Liver (tissue), 9 donors: Measurements from ENCODE around the gene LGALS9. TPM values are rescaled to one million over a fixed set of nuclear protein-coding genes. Genes with fewer than 3 reads are reported as not detected.

Experiments
- DNase-seq: peaks from one replicate; pipeline ENCODE4 v3.0.0-alpha.2; 2017; ENCODE audit warnings: low spot score
- H3K27ac ChIP-seq, 2 donors: one replicate each; pipeline ENCODE4 v1.7.0; 2013; ENCODE audit warnings: inconsistent platforms in 2 of 2, low read length in 2 of 2, control low read depth in 1 of 2, low read depth in 1 of 2, mild to moderate bottlenecking in 1 of 2
- H3K27me3 ChIP-seq, 4 donors: one replicate each; pipeline versions ENCODE4 v1.6.1 to v1.7.0; 2013; ENCODE audit warnings: low read length in 3 of 4, inconsistent platforms in 1 of 4, mild to moderate bottlenecking in 1 of 4, moderate library complexity in 1 of 4; ENCODE audit not compliant: control insufficient read depth in 4 of 4, insufficient read depth in 4 of 4
- H3K36me3 ChIP-seq, 4 donors: one replicate each; pipeline versions ENCODE4 v1.6.1 to v1.7.0; 2013; ENCODE audit warnings: low read length in 3 of 4, mild to moderate bottlenecking in 3 of 4, low read depth in 1 of 4, moderate library complexity in 1 of 4; ENCODE audit not compliant: control insufficient read depth in 4 of 4, insufficient read depth in 3 of 4
- H3K4me1 ChIP-seq, 4 donors: one replicate each; pipeline versions ENCODE4 v1.6.1 to v1.7.0; 2013; ENCODE audit warnings: low read length in 3 of 4, mild to moderate bottlenecking in 3 of 4, moderate library complexity in 1 of 4; ENCODE audit not compliant: control insufficient read depth in 4 of 4, insufficient read depth in 4 of 4
- H3K4me3 ChIP-seq, 3 donors: one replicate each; pipeline versions ENCODE4 v1.6.1 to v1.7.0; 2013; ENCODE audit warnings: low read length in 3 of 3, control low read depth in 1 of 3, low read depth in 1 of 3, mild to moderate bottlenecking in 1 of 3
- H3K9ac ChIP-seq, 2 donors: one replicate each; pipeline ENCODE4 v1.7.0; 2013; ENCODE audit warnings: low read length in 2 of 2, mild to moderate bottlenecking in 2 of 2, moderate library complexity in 2 of 2, control low read depth in 1 of 2, low read depth in 1 of 2
- H3K9me3 ChIP-seq, 4 donors: one replicate each; pipeline versions ENCODE4 v1.6.1 to v1.7.0; 2013; ENCODE audit warnings: low read length in 3 of 4; ENCODE audit not compliant: control insufficient read depth in 4 of 4
- EGR1 ChIP-seq, 2 donors: IDR thresholded peaks; 2 replicates each; pipeline ENCODE4 v1.6.1; 2016 to 2018; ENCODE audit warnings: antibody characterized with exemption in 2 of 2, low read depth in 2 of 2
- FOXA1 ChIP-seq: IDR thresholded peaks from 2 replicates; pipeline ENCODE4 v1.6.1; 2016; ENCODE audit warnings: antibody characterized with exemption
- FOXA2 ChIP-seq: IDR thresholded peaks from 2 replicates; pipeline ENCODE4 v1.6.1; 2016; ENCODE audit warnings: antibody characterized with exemption
- GABPA ChIP-seq, 2 donors: IDR thresholded peaks in 1 of 2; conservative IDR thresholded peaks in 1 of 2; 2 replicates each; pipeline ENCODE4 v1.6.1; 2016; ENCODE audit warnings: antibody characterized with exemption in 2 of 2, mild to moderate bottlenecking in 1 of 2, moderate library complexity in 1 of 2
- HNF4A ChIP-seq, 2 donors: conservative IDR thresholded peaks; 2 replicates each; pipeline ENCODE4 v1.6.1; 2016; ENCODE audit warnings: antibody characterized with exemption in 2 of 2, mild to moderate bottlenecking in 2 of 2
- JUND ChIP-seq, 2 donors: IDR thresholded peaks; 2 replicates each; pipeline ENCODE4 v1.6.1; 2016; ENCODE audit warnings: antibody characterized with exemption in 2 of 2
- NR2F2 ChIP-seq: IDR thresholded peaks from 2 replicates; pipeline ENCODE4 v1.6.1; 2016; ENCODE audit warnings: antibody characterized with exemption
- RAD21 ChIP-seq, 2 donors: IDR thresholded peaks; 2 replicates each; pipeline ENCODE4 v1.6.1; 2016; ENCODE audit warnings: antibody characterized with exemption in 2 of 2, mild to moderate bottlenecking in 2 of 2
- YY1 ChIP-seq: IDR thresholded peaks from 2 replicates; pipeline ENCODE4 v1.6.1; 2016; ENCODE audit warnings: antibody characterized with exemption, mild to moderate bottlenecking
- WGBS: extraction: QIAGEN DNeasy Blood & Tissue Kit; methylation state at CpG from one replicate; pipeline ENCODE4 v1.1.7; 2013; 5-methylcytosine and 5-hydroxymethylcytosine counted together
- polyA plus RNA-seq, 2 donors: library from polyadenylated mRNA; stranded (reverse) in 1 of 2; unstranded in 1 of 2; fragments of 200-250 nt in 1 of 2; fragments of >200 nt in 1 of 2; fragmentation: Nextera tagmentation in 1 of 2; extraction: Ambion mirVana in 1 of 2; gene quantifications; one replicate each; pipeline versions ENCODE4 v1.2.1 to v1.2.3, GENCODE V29; 2013 to 2015
- total RNA-seq, 2 donors: library from RNA; depleted of rRNA; stranded (reverse); fragments of >200 nt; gene quantifications; one replicate each; pipeline ENCODE4 v1.2.3, GENCODE V29; 2014
- TF ChIP-seq, protein P1 (sequence below): IDR thresholded peaks from 2 replicates; pipeline ENCODE4 v1.6.1; 2016; ENCODE audit warnings: antibody characterized with exemption
- TF ChIP-seq, protein P2 (sequence below): IDR thresholded peaks from 2 replicates; pipeline ENCODE4 v1.6.1; 2016; ENCODE audit warnings: antibody characterized with exemption, mild to moderate bottlenecking
- donor health status: healthy.
- donor health status: healthy.
- donor health status: healthy.
- donor health status: healthy.
- donor health status: healthy.

Gene LGALS9
- total and polyA plus RNA-seq, 4 donors: 6.1 to 24.7 (median 13.5) TPM

DNA sequence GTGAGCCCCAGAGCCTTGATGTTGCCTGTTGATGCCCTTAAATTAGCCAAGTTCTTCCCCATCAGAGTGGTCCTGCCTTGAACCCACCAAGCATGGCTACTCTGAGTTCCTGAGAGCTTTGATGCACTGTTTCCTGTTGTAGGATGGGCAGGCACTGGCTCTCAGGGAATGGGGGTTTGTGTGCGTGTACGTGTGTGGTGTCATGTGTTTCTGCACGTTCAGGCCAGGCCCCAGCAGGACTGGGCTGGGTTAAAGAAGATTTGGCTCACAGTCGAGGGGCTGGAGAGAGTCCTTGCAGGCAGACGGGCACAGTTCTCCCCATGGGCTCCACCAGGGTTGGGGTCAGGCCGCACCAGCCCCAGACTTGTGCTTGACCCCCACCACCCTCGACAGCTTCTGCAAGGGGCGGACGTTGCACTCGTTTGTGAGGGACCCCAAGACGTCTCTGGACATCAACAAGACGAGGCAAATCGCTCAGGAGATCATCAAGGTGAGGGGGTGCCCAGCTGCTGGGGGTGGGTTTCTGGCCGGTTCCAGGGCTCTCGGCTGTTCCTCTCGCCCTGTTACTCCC, 23.4 kb upstream of the LGALS9 start:
- Histone ChIP-seq H3K4me1 (peaks cover 0 to 3% (median 0%) of the 10 kb centered on the region in 4 donors), H3K4me3 (no peak overlapping the region), H3K27ac (no peak overlapping the region), H3K9ac (no peak overlapping the region), H3K27me3 (no peaks in the 10 kb centered on the region), H3K36me3 (peaks cover 0 to 39% (median 6%) of the 10 kb centered on the region in 4 donors), H3K9me3 (no peaks in the 10 kb centered on the region)
- TF ChIP-seq, protein P1, sequence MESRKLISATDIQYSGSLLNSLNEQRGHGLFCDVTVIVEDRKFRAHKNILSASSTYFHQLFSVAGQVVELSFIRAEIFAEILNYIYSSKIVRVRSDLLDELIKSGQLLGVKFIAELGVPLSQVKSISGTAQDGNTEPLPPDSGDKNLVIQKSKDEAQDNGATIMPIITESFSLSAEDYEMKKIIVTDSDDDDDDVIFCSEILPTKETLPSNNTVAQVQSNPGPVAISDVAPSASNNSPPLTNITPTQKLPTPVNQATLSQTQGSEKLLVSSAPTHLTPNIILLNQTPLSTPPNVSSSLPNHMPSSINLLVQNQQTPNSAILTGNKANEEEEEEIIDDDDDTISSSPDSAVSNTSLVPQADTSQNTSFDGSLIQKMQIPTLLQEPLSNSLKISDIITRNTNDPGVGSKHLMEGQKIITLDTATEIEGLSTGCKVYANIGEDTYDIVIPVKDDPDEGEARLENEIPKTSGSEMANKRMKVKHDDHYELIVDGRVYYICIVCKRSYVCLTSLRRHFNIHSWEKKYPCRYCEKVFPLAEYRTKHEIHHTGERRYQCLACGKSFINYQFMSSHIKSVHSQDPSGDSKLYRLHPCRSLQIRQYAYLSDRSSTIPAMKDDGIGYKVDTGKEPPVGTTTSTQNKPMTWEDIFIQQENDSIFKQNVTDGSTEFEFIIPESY: no peak
- TF ChIP-seq GABPA (IDR thresholded peaks at IDR 0.05 in 1 of 2, conservative IDR thresholded peaks at IDR 0.05 in 1 of 2): no peak
- TF ChIP-seq HNF4A (conservative IDR thresholded peaks at IDR 0.05): no peak
- TF ChIP-seq EGR1 (IDR thresholded peaks at IDR 0.05; ENCODE audit: low read depth in 2 of 2): no peak
- TF ChIP-seq FOXA1: no peak
- TF ChIP-seq JUND (IDR thresholded peaks at IDR 0.05): no peak
- no peak for TF ChIP-seq RAD21 (IDR thresholded peaks at IDR 0.05)
- no peak for TF ChIP-seq FOXA2
- TF ChIP-seq, protein P2, sequence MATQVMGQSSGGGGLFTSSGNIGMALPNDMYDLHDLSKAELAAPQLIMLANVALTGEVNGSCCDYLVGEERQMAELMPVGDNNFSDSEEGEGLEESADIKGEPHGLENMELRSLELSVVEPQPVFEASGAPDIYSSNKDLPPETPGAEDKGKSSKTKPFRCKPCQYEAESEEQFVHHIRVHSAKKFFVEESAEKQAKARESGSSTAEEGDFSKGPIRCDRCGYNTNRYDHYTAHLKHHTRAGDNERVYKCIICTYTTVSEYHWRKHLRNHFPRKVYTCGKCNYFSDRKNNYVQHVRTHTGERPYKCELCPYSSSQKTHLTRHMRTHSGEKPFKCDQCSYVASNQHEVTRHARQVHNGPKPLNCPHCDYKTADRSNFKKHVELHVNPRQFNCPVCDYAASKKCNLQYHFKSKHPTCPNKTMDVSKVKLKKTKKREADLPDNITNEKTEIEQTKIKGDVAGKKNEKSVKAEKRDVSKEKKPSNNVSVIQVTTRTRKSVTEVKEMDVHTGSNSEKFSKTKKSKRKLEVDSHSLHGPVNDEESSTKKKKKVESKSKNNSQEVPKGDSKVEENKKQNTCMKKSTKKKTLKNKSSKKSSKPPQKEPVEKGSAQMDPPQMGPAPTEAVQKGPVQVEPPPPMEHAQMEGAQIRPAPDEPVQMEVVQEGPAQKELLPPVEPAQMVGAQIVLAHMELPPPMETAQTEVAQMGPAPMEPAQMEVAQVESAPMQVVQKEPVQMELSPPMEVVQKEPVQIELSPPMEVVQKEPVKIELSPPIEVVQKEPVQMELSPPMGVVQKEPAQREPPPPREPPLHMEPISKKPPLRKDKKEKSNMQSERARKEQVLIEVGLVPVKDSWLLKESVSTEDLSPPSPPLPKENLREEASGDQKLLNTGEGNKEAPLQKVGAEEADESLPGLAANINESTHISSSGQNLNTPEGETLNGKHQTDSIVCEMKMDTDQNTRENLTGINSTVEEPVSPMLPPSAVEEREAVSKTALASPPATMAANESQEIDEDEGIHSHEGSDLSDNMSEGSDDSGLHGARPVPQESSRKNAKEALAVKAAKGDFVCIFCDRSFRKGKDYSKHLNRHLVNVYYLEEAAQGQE: no peak
- WGBS: 90% methylated on average over 16 of the region's 16 CpGs
- no peak for DNase-seq

DNA sequence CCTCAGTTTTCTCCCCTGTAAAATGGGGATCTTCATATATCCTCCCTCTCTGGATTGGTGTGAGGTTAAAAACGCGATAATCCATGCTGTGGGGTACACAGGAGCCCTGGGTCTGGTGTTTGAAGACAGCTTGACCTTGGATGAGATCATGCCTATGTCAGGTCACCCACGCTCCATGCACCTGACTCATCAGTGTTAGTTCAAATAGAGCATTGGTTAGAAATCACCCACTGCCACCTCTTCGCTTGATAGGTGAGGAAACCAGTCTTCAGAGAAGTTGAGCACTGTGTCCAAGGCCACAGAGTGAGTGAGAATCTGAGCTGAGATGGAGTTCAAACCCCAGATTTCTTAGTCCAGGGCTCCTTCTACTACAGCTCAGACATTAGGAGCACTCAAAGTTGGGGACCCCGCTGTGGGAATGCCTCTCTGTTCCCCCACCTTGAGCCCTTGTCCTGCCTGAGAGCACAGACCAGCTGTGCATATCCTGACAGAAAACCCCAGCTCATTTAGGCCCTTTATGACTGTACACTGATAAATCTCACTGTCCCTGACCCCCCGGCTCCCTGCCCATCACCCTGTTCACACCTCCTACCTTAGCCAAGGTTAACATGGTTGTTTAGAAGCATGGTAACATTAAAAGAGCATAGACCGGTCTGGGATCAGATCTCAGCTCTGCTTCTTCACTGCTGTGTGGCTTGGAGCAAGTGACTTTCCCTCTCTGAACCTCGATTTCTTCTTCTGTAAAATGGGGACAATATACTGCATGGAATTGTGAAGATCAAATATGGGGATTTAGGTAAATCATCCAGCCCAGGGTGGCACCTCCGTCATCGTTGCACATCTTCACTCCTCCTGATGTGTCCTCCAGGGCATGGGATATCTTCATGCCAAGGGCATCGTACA, 22.4 kb upstream of the LGALS9 start:
- DNase-seq: no peak
- H3K27ac ChIP-seq: no peak overlapping the region
- H3K36me3 ChIP-seq: peaks cover 0 to 46% (median 11%) of the 10 kb centered on the region in 4 donors
- TF ChIP-seq YY1 (no peak), EGR1 (IDR thresholded peaks at IDR 0.05; ENCODE audit: low read depth in 2 of 2) (no peak), FOXA1 (no peak), RAD21 (IDR thresholded peaks at IDR 0.05) (no peak), NR2F2 (no peak)
- TF ChIP-seq, protein P2: no peak
- H3K9me3 ChIP-seq: no peaks in the 10 kb centered on the region
- WGBS: 94% methylated on average over 11 of the region's 11 CpGs
- H3K9ac ChIP-seq: no peak overlapping the region
- H3K4me3 ChIP-seq: no peak overlapping the region
- no peaks in the 10 kb centered on the region for H3K27me3 ChIP-seq
- H3K4me1 ChIP-seq: peaks cover 0 to 3% (median 0%) of the 10 kb centered on the region in 4 donors
